Measurements from ENCODE around the gene XRCC1.

GRCh38 chr19:43622070-43622469, 46.7 kb upstream of the XRCC1 start:
- TF ChIP-seq CTCF (IDR thresholded peaks at IDR 0.05; ENCODE audit: insufficient read depth, low read depth, low read length) (no peak), EZH2 (IDR thresholded peaks at IDR 0.05; ENCODE audit: insufficient read depth, low read length) (no peak)
